ENCODE measurements around the gene GRIN1. TPM values are rescaled to one million over a fixed set of nuclear protein-coding genes. Genes with fewer than 3 reads are reported as not detected.

Gene GRIN1
- total RNA-seq, 1 donor from 2014 or later = 0.53 TPM

DNA sequence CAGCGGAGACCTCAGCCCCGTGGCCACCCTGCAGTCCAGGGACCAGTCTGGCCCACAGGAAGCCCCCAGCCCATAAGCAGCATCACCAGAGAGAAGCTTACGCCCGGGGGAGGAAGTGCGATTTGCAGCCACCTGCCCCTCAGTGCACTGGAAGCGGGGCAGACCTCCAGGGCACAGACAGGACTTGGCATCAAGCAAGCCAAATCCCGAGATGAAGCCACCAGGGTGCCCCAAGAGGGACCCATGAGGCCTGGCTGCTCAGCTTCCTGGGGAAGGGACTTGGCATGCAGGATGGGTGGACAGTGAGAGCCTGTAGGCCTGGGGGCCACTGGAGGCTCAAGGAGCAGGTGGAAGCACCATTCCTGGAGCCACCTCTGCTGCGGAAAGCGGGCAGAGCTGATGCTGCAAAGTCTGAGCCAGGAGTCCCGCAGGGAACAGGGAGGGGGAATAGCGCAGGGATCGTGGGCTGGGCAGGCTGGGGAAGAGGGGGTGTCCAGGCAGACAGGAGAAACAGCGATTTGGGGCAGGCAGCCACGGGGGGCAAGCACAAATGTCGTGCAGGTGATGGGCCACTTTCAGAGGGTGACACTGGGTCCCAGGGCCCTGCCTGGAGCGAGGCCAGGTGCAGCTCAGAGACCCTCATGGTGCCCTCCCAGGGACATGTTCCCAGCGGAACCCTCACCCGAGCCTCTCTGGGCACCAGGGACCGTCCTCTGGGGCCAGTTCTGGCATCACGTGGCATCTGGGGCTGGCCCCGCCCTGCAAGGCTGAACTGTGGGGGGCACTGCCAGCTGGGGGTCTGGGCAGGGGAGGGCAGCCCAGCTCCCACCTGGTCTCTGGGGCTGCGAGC, 27.7 kb downstream of the GRIN1 start:
- no peak for FAIRE-seq
- Histone ChIP-seq H3K36me3 (ENCODE audit: control insufficient read depth, insufficient read depth, low read length) (no peaks in the 10 kb centered on the region), H3K4me3 (ENCODE audit: low read depth, low read length) (no peak overlapping the region), H3K27me3 (ENCODE audit: control insufficient read depth, insufficient read depth, low read length) (peaks cover 26% of the 10 kb centered on the region)
- TF ChIP-seq, protein P1, sequence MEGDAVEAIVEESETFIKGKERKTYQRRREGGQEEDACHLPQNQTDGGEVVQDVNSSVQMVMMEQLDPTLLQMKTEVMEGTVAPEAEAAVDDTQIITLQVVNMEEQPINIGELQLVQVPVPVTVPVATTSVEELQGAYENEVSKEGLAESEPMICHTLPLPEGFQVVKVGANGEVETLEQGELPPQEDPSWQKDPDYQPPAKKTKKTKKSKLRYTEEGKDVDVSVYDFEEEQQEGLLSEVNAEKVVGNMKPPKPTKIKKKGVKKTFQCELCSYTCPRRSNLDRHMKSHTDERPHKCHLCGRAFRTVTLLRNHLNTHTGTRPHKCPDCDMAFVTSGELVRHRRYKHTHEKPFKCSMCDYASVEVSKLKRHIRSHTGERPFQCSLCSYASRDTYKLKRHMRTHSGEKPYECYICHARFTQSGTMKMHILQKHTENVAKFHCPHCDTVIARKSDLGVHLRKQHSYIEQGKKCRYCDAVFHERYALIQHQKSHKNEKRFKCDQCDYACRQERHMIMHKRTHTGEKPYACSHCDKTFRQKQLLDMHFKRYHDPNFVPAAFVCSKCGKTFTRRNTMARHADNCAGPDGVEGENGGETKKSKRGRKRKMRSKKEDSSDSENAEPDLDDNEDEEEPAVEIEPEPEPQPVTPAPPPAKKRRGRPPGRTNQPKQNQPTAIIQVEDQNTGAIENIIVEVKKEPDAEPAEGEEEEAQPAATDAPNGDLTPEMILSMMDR (IDR thresholded peaks at IDR 0.05; ENCODE audit: insufficient read depth, low read length, severe bottlenecking) = no peak
- DNase-seq (ENCODE audit: low read depth) = no peak

DNA sequence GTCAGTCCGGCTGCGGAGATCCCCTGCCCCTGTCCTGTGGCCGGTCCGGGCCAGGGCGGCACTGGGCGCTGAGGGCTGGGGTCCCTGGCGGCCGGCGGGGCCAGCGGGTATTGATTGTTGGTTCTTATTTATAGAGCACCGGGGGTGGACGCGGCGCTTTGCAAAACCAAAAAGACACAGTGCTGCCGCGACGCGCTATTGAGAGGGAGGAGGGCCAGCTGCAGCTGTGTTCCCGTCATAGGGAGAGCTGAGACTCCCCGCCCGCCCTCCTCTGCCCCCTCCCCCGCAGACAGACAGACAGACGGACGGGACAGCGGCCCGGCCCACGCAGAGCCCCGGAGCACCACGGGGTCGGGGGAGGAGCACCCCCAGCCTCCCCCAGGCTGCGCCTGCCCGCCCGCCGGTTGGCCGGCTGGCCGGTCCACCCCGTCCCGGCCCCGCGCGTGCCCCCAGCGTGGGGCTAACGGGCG, 28.4 kb downstream of the GRIN1 start:
- H3K4me3 ChIP-seq (ENCODE audit: low read depth, low read length) = no peak overlapping the region
- H3K27me3 ChIP-seq (ENCODE audit: control insufficient read depth, insufficient read depth, low read length) = peaks cover 25% of the 10 kb centered on the region
- TF ChIP-seq, protein P1 (IDR thresholded peaks at IDR 0.05; ENCODE audit: insufficient read depth, low read length, severe bottlenecking) = no peak
- no peaks in the 10 kb centered on the region for H3K36me3 ChIP-seq (ENCODE audit: control insufficient read depth, insufficient read depth, low read length)
- DNase-seq (ENCODE audit: low read depth) (no peak), FAIRE-seq (no peak)

DNA sequence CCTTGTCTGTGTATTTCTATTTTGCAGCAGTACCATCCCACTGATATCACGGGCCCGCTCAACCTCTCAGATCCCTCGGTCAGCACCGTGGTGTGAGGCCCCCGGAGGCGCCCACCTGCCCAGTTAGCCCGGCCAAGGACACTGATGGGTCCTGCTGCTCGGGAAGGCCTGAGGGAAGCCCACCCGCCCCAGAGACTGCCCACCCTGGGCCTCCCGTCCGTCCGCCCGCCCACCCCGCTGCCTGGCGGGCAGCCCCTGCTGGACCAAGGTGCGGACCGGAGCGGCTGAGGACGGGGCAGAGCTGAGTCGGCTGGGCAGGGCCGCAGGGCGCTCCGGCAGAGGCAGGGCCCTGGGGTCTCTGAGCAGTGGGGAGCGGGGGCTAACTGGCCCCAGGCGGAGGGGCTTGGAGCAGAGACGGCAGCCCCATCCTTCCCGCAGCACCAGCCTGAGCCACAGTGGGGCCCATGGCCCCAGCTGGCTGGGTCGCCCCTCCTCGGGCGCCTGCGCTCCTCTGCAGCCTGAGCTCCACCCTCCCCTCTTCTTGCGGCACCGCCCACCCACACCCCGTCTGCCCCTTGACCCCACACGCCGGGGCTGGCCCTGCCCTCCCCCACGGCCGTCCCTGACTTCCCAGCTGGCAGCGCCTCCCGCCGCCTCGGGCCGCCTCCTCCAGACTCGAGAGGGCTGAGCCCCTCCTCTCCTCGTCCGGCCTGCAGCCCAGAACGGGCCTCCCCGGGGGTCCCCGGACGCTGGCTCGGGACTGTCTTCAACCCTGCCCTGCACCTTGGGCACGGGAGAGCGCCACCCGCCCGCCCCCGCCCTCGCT, 29.0 kb downstream of the GRIN1 start:
- peaks cover 26% of the 10 kb centered on the region for H3K27me3 ChIP-seq (ENCODE audit: control insufficient read depth, insufficient read depth, low read length)
- FAIRE-seq = no peak
- peak overlapping the region; percentile 18 for H3K4me3 ChIP-seq (ENCODE audit: low read depth, low read length)
- H3K36me3 ChIP-seq (ENCODE audit: control insufficient read depth, insufficient read depth, low read length) = no peaks in the 10 kb centered on the region
- no peak for DNase-seq (ENCODE audit: low read depth)
- TF ChIP-seq, protein P1 (IDR thresholded peaks at IDR 0.05; ENCODE audit: insufficient read depth, low read length, severe bottlenecking) = no peak

DNA sequence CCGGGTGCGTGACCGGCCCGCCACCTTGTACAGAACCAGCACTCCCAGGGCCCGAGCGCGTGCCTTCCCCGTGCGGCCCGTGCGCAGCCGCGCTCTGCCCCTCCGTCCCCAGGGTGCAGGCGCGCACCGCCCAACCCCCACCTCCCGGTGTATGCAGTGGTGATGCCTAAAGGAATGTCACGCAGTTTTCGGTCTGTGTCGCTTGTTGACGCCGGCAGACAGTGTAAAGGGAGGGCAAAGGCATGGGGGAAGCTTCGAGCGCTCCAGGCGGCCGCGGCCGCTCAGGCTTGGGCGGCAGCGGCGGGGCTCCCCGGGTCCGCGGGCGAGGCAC, 29.6 kb downstream of the GRIN1 start:
- H3K4me3 ChIP-seq (ENCODE audit: low read depth, low read length) = peak overlapping the region; percentile 18
- FAIRE-seq (no peak), DNase-seq (ENCODE audit: low read depth) (no peak)
- TF ChIP-seq, protein P1 (IDR thresholded peaks at IDR 0.05; ENCODE audit: insufficient read depth, low read length, severe bottlenecking) = no peak
- peaks cover 30% of the 10 kb centered on the region for H3K27me3 ChIP-seq (ENCODE audit: control insufficient read depth, insufficient read depth, low read length)
- no peaks in the 10 kb centered on the region for H3K36me3 ChIP-seq (ENCODE audit: control insufficient read depth, insufficient read depth, low read length)

DNA sequence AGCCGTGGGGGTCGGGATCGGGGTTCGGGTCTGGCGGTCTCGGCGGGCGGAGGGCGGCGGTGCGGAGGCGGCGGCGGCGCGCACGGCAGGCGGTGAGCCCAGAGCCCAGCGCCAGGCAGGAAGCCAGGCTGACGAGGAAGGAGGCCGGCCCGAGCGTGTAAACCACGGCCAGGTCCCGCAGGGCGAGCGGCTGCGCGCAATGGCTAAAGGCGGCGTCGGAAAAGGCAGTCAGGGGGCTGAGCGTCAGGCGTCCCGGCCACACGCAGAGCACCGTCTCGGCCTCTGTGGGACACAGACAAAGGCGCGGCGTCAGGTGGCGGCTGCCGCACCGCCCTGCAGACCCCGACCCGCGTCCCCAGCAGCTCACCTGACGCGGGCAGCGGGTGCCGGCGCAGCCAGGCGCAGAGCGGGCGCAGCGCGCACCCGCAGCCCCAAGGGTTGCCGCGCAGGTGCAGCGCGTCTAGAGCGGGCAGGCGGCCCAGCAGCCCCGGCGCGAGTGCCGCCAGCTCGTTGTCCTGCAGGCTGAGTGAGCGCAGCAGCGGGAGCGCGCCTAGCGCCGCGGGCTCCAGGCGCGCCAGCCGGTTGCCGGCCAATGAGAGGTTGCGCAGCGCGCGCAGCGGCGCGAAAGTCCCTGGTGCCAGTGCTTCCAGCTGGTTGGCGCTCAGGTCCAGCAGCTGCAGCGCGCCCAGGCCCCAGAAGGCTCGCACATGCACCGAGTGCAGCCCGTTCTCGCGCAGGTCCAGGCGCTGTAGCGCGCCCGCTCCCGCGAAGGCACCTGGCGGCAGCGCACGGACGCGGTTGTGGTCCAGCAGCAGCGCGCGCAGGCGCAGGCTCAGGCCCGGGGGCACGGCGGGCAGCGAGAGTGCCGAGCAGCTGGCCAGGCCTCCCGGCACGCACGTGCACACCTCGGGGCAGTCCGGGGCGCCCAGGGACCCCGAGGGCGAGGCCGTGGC, 30.2 kb downstream of the GRIN1 start:
- Histone ChIP-seq H3K36me3 (ENCODE audit: control insufficient read depth, insufficient read depth, low read length) (no peaks in the 10 kb centered on the region), H3K4me3 (ENCODE audit: low read depth, low read length) (peak overlapping the region; percentile 24), H3K27me3 (ENCODE audit: control insufficient read depth, insufficient read depth, low read length) (peaks cover 32% of the 10 kb centered on the region)
- FAIRE-seq (no peak), DNase-seq (ENCODE audit: low read depth) (no peak)
- TF ChIP-seq, protein P1 (IDR thresholded peaks at IDR 0.05; ENCODE audit: insufficient read depth, low read length, severe bottlenecking) = no peak
